SU-DHL-6 (cell line): ENCODE data around the gene MFAP3L.

Experiments
- EZH2phosphoT487 ChIP-seq: fragments of 200-600 bp; sonication (generic), shearing (Covaris generic); conservative IDR thresholded peaks from 2 replicates; pipeline ENCODE4 v1.6.1; 2018; ENCODE audit warnings: mild to moderate bottlenecking, antibody characterized with exemption, low read length, moderate library complexity, mixed read lengths
- TF ChIP-seq, protein P1 (sequence below): fragments of 200-600 bp; sonication (generic); IDR thresholded peaks from one replicate; pipeline ENCODE4 v1.5.1; 2017; ENCODE audit warnings: antibody characterized with exemption, mild to moderate bottlenecking, low read length, moderate library complexity; ENCODE audit not compliant: insufficient read depth, poor library complexity, severe bottlenecking

DNA sequence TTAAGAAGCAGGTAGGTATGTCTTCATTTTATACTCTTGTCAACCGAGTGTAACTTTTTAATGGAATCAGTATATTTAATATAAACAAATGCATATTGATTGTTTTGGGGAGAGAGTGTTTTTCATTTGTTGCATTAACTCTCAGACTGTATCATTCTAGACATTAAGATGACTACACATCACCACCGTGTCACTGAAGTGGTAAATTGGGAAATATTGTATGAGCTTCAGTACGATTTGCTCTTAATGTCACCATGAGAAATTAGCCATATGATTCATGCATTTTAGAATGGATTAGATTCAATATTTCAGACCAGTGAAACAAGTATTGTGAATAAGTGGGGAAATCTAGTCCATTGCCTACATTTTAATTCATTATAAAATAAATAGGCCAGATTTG is 9.7 kb upstream of the MFAP3L start:
- TF ChIP-seq, protein P1, sequence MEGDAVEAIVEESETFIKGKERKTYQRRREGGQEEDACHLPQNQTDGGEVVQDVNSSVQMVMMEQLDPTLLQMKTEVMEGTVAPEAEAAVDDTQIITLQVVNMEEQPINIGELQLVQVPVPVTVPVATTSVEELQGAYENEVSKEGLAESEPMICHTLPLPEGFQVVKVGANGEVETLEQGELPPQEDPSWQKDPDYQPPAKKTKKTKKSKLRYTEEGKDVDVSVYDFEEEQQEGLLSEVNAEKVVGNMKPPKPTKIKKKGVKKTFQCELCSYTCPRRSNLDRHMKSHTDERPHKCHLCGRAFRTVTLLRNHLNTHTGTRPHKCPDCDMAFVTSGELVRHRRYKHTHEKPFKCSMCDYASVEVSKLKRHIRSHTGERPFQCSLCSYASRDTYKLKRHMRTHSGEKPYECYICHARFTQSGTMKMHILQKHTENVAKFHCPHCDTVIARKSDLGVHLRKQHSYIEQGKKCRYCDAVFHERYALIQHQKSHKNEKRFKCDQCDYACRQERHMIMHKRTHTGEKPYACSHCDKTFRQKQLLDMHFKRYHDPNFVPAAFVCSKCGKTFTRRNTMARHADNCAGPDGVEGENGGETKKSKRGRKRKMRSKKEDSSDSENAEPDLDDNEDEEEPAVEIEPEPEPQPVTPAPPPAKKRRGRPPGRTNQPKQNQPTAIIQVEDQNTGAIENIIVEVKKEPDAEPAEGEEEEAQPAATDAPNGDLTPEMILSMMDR = no peak
- no peak for TF ChIP-seq EZH2phosphoT487
